ENCODE data around the gene ATP5F1D. TPM values are rescaled to one million over a fixed set of nuclear protein-coding genes. Genes with fewer than 3 reads are reported as not detected.

The ATP5F1D gene
- total and polyA plus RNA-seq, 2 of the 13 experiments (the other 11 are each of a cell fraction or from before 2014, with no cell fraction given) = 39.4 to 78.7 TPM

GRCh38 chr19:1259206-1259875, 17.8 kb downstream of the ATP5F1D start (continued):
- peak; percentile 96 for TF ChIP-seq ZNF329 (CRISPR knock-in tag; IDR thresholded peaks at IDR 0.05; ENCODE audit: low read depth)
- TF ChIP-seq PAF1 (CRISPR knock-in tag; IDR thresholded peaks at IDR 0.05) = peak; percentile 100
- TF ChIP-seq NCOA5 (CRISPR knock-in tag; IDR thresholded peaks at IDR 0.05) = peak; percentile 46; the same call in 1 of the 2 replicates
- peak; percentile 81; the same call in 1 of the 2 replicates for TF ChIP-seq ZFP37 (CRISPR knock-in tag; IDR thresholded peaks at IDR 0.05; ENCODE audit: borderline replicate concordance)
- TF ChIP-seq ZNF605 (CRISPR knock-in tag; IDR thresholded peaks at IDR 0.05) = peak; percentile 75
- peak; percentile 88; the same call in 1 of the 2 replicates for TF ChIP-seq ZNF468 (CRISPR knock-in tag; IDR thresholded peaks at IDR 0.05)
- TF ChIP-seq ZKSCAN8 (CRISPR knock-in tag; IDR thresholded peaks at IDR 0.05; ENCODE audit: borderline replicate concordance) = 0 out of 2 replicates have a peak, but pooled peaks have one; percentile 38
- TF ChIP-seq GLMP (CRISPR knock-in tag; IDR thresholded peaks at IDR 0.05; ENCODE audit: borderline replicate concordance) = no peak
- peak; percentile 72; the same call in 1 of the 2 replicates for TF ChIP-seq THAP9 (CRISPR knock-in tag; IDR thresholded peaks at IDR 0.05; ENCODE audit: borderline replicate concordance)
- peak; percentile 77; the same call in 1 of the 2 replicates for TF ChIP-seq ZSCAN31 (CRISPR knock-in tag; IDR thresholded peaks at IDR 0.05; ENCODE audit: low read depth)
- TF ChIP-seq ATF1 (CRISPR knock-in tag; IDR thresholded peaks at IDR 0.05) = no peak
- TF ChIP-seq SP2 (CRISPR knock-in tag; IDR thresholded peaks at IDR 0.05) = 0 out of 2 replicates have a peak, but pooled peaks have one; percentile 67
- TF ChIP-seq ZSCAN25 (CRISPR knock-in tag; IDR thresholded peaks at IDR 0.05) = peak; percentile 60; the same call in 1 of the 2 replicates
- no peak for TF ChIP-seq DPF2 (CRISPR knock-in tag; IDR thresholded peaks at IDR 0.05; ENCODE audit: borderline replicate concordance, low read depth)
- TF ChIP-seq JUN (CRISPR knock-in tag; IDR thresholded peaks at IDR 0.05) = peak; percentile 41; the same call in 1 of the 2 replicates
- TF ChIP-seq FOXJ3 (CRISPR knock-in tag; IDR thresholded peaks at IDR 0.05; ENCODE audit: borderline replicate concordance) = no peak
- TF ChIP-seq TCF7L2 (IDR thresholded peaks at IDR 0.05; ENCODE audit: low read depth, low read length) = no peak
- TF ChIP-seq HDAC1 (CRISPR knock-in tag; IDR thresholded peaks at IDR 0.05) = peak; percentile 89
- peak; percentile 45 for TF ChIP-seq DZIP1 (CRISPR knock-in tag; IDR thresholded peaks at IDR 0.05)
- TF ChIP-seq ZNF224 (CRISPR knock-in tag; IDR thresholded peaks at IDR 0.05) = peak; percentile 67
- peak; percentile 77 for TF ChIP-seq IKZF4 (CRISPR knock-in tag; IDR thresholded peaks at IDR 0.05; ENCODE audit: borderline replicate concordance, low read depth, not compliant biosample characterization)
- peak; percentile 69 for TF ChIP-seq HOXA5 (CRISPR knock-in tag; IDR thresholded peaks at IDR 0.05)
- TF ChIP-seq ZNF792 (CRISPR knock-in tag; IDR thresholded peaks at IDR 0.05) = peak; percentile 97; the same call in 1 of the 2 replicates
- peak; percentile 58; the same call in 1 of the 2 replicates for TF ChIP-seq ZNF878 (CRISPR knock-in tag; IDR thresholded peaks at IDR 0.05)

Measured in HepG2 (cell line).